B cell (primary cell): ENCODE measurements around the gene CAVIN1. TPM values are rescaled to one million over a fixed set of nuclear protein-coding genes. Genes with fewer than 3 reads are reported as not detected.

ENCODE experiments used
- ATAC-seq: fragments of 200-7000 bp; cut with Tn5 transposase; one replicate; pipeline ENCODE4 v1.10.0; 2021; ENCODE audit warnings: low read depth, mild to moderate bottlenecking, moderate number of reproducible peaks, moderate library complexity
- CTCF ChIA-PET: fragments of 350-600 bp; sonication (Branson Sonifier 250); formaldehyde crosslinking; loops from one replicate; lab custom pipeline; 2021; ENCODE audit warnings: antibody characterized with exemption, inconsistent platforms; lab: Charles Lee
- POLR2A ChIA-PET: fragments of 350-600 bp; sonication (Branson Sonifier 250); formaldehyde crosslinking; loops from one replicate; lab custom pipeline; 2021; ENCODE audit warnings: antibody characterized with exemption; lab: Charles Lee
- DNase-seq: peaks from one replicate; pipeline ENCODE4 v3.0.0; 2013
- H2AFZ ChIP-seq: 2 replicates; pipeline ENCODE4 v1.6.1; 2012; ENCODE audit warnings: mild to moderate bottlenecking, low read depth, low read length; ENCODE audit not compliant: insufficient read depth, poor library complexity, severe bottlenecking
- H3K27ac ChIP-seq, 2 donors: 1 replicate in 1 of 2; 2 replicates in 1 of 2; pipeline ENCODE4 v1.5.1; 2012 to 2013; ENCODE audit warnings: low read length in 2 of 2, mild to moderate bottlenecking in 2 of 2, moderate library complexity in 1 of 2
- H3K27me3 ChIP-seq, 4 experiments: fragments of 200-600 bp in 1 of 4; sonication (generic) in 1 of 4; replicated peaks in 1 of 4; 1 replicate in 2 of 4; 2 replicates in 2 of 4; pipeline versions ENCODE4 v1.6.1 to v1.7.0; 2013 to 2016; ENCODE audit warnings: low read length in 3 of 4, mild to moderate bottlenecking in 2 of 4, mixed read lengths in 1 of 4, moderate library complexity in 1 of 4; ENCODE audit not compliant: insufficient read depth in 4 of 4, control insufficient read depth in 3 of 4; ENCODE audit errors: control extremely low read depth in 1 of 4
- H3K36me3 ChIP-seq, 2 experiments: replicated peaks in 1 of 2; 1 replicate in 1 of 2; 2 replicates in 1 of 2; pipeline versions ENCODE4 v1.6.1 to v1.7.1; 2013; ENCODE audit warnings: low read length in 1 of 2; ENCODE audit not compliant: insufficient read depth in 2 of 2, control insufficient read depth in 1 of 2; ENCODE audit errors: control extremely low read depth in 1 of 2, extremely low read depth in 1 of 2
- H3K4me1 ChIP-seq, 2 donors: fragments of 200-600 bp in 1 of 2; sonication (generic) in 1 of 2; 1 replicate in 1 of 2; 2 replicates in 1 of 2; pipeline versions ENCODE4 v1.5.1 to v1.6.1; 2013 to 2017; ENCODE audit warnings: low read length in 2 of 2; ENCODE audit not compliant: control insufficient read depth in 2 of 2, insufficient read depth in 2 of 2
- H3K4me2 ChIP-seq: replicated peaks from 2 replicates; pipeline ENCODE3; 2012; ENCODE audit warnings: mild to moderate bottlenecking, low read depth, low read length; ENCODE audit not compliant: poor library complexity, severe bottlenecking
- H3K4me3 ChIP-seq, 5 experiments: fragments of 200-600 bp in 1 of 5; sonication (generic) in 1 of 5; 1 replicate in 3 of 5; 2 replicates in 2 of 5; pipeline versions ENCODE4 v1.5.1 to v1.7.0; 2011 to 2016; ENCODE audit warnings: low read length in 4 of 5, mild to moderate bottlenecking in 4 of 5, low read depth in 2 of 5, control low read depth in 1 of 5, moderate library complexity in 1 of 5; ENCODE audit not compliant: insufficient read depth in 1 of 5; ENCODE audit errors: control extremely low read depth in 1 of 5, extremely low read depth in 1 of 5
- H3K79me2 ChIP-seq: fragments of 200-600 bp; sonication (generic); one replicate; pipeline ENCODE4 v1.6.0; 2016; ENCODE audit warnings: low read length; ENCODE audit not compliant: control insufficient read depth, insufficient read depth
- H3K9ac ChIP-seq: fragments of 200-600 bp; sonication (generic); 2 replicates; pipeline ENCODE4 v1.6.1; 2017; ENCODE audit warnings: mild to moderate bottlenecking, low read length, moderate library complexity
- H3K9me3 ChIP-seq, 3 donors: one replicate each; pipeline versions ENCODE4 v1.6.1 to v1.7.1; 2013; ENCODE audit warnings: low read length in 2 of 3; ENCODE audit not compliant: control insufficient read depth in 2 of 3, insufficient read depth in 1 of 3; ENCODE audit errors: control extremely low read depth in 1 of 3
- H4K20me1 ChIP-seq: 2 replicates; pipeline ENCODE4 v1.6.0; 2012; ENCODE audit warnings: mild to moderate bottlenecking, low read length; ENCODE audit not compliant: insufficient read depth, control insufficient read depth, poor library complexity, severe bottlenecking
- H3K27ac Mint-ChIP-seq: one replicate; pipeline ENCODE4 v1.8.0; 2021; ENCODE audit warnings: mixed read lengths
- H3K27me3 Mint-ChIP-seq: one replicate; pipeline ENCODE4 v1.8.0; 2021; ENCODE audit warnings: mixed read lengths
- H3K4me1 Mint-ChIP-seq: one replicate; pipeline ENCODE4 v1.8.0; 2021; ENCODE audit warnings: mixed read lengths
- H3K4me3 Mint-ChIP-seq: one replicate; pipeline ENCODE4 v1.8.0; 2021; ENCODE audit warnings: mixed read lengths
- H3K9me3 Mint-ChIP-seq: one replicate; pipeline ENCODE4 v1.8.0; 2022; ENCODE audit warnings: mixed read lengths; ENCODE audit not compliant: insufficient read depth
- EZH2 ChIP-seq: IDR thresholded peaks from 2 replicates; pipeline ENCODE4 v1.6.1; 2012; ENCODE audit warnings: borderline replicate concordance, low read depth, mild to moderate bottlenecking, moderate library complexity, low read length; ENCODE audit not compliant: insufficient read depth, poor library complexity, severe bottlenecking
- WGBS: methylation state at CpG from one replicate; pipeline ENCODE4 v1.1.5; 2013; ENCODE audit warnings: missing lambda C conversion rate; ENCODE audit not compliant: insufficient coverage; 5-methylcytosine and 5-hydroxymethylcytosine counted together
- intact Hi-C: fragments of 100-400 bp; cut with micrococcal nuclease; formaldehyde crosslinking; loops from one replicate; pipeline ENCODE4 v1.10.0; 2022
- polyA plus RNA-seq: library from polyadenylated mRNA; depleted of rRNA; stranded (reverse); fragments of >200 nt; gene quantifications from 2 replicates; pipeline ENCODE4 v1.2.3, GENCODE V29; 2012
- total RNA-seq, 2 donors: library from RNA; stranded (reverse); fragments of 120-200 nt in 1 of 2; gene quantifications; 1 replicate in 1 of 2; 2 replicates in 1 of 2; pipeline versions ENCODE4 v1.2.3 to v1.2.4, GENCODE V29; 2013 to 2022
- TF ChIP-seq, protein P1 (sequence below): fragments of 200-600 bp; IDR thresholded peaks from one replicate; pipeline ENCODE4 v1.8.0; 2022; ENCODE audit warnings: antibody characterized with exemption, mild to moderate bottlenecking

The CAVIN1 gene
- total and polyA plus RNA-seq, 2 donors (not counting 1 experiment from before 2014, with no cell fraction given) = not detected

- no peak for TF ChIP-seq EZH2
- TF ChIP-seq, protein P1, sequence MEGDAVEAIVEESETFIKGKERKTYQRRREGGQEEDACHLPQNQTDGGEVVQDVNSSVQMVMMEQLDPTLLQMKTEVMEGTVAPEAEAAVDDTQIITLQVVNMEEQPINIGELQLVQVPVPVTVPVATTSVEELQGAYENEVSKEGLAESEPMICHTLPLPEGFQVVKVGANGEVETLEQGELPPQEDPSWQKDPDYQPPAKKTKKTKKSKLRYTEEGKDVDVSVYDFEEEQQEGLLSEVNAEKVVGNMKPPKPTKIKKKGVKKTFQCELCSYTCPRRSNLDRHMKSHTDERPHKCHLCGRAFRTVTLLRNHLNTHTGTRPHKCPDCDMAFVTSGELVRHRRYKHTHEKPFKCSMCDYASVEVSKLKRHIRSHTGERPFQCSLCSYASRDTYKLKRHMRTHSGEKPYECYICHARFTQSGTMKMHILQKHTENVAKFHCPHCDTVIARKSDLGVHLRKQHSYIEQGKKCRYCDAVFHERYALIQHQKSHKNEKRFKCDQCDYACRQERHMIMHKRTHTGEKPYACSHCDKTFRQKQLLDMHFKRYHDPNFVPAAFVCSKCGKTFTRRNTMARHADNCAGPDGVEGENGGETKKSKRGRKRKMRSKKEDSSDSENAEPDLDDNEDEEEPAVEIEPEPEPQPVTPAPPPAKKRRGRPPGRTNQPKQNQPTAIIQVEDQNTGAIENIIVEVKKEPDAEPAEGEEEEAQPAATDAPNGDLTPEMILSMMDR = no peak
- H3K27me3 ChIP-seq = peaks cover 0 to 10% (median 2%) of the 10 kb centered on the region in 4 experiments
- no peak overlapping the region for H3K9ac ChIP-seq
- ATAC-seq = peak; percentile 90
- peak overlapping the region; percentile 38 for H3K27ac Mint-ChIP-seq
- H2AFZ ChIP-seq = no peak overlapping the region
- peaks cover 5% of the 10 kb centered on the region for H3K27me3 Mint-ChIP-seq
- intact Hi-C loops = loop anchor here (1.0 to 5.0 kb wide), 5 partner anchors 19 to 185 kb away; partner anchors contain the start of gene STAT3
- no peak overlapping the region for H3K27ac ChIP-seq
- H3K9me3 ChIP-seq = no peaks in the 10 kb centered on the region
- H3K4me1 ChIP-seq = peaks cover 2 to 16% of the 10 kb centered on the region in 2 donors
- H3K36me3 ChIP-seq = no peaks in the 10 kb centered on the region
- 40% methylated on average over 1 of the region's 2 CpGs for WGBS
- ChIA-PET POLR2A (interaction anchor here (0.5 to 1.0 kb wide), 2 partner anchors 19 to 58 kb away, joined by 4 read pairs; no protein-coding TSS in a partner anchor), CTCF (interaction anchor here (0.6 to 10.7 kb wide), 27 partner anchors 9 to 754 kb away, joined by 3 to 546 read pairs (median 4); partner anchors contain the start of genes KCNH4, RETREG3, STAT3 and TUBG1)
- no peaks in the 10 kb centered on the region for H3K79me2 ChIP-seq
- no peak overlapping the region for H3K4me3 Mint-ChIP-seq
- no peaks in the 10 kb centered on the region for H4K20me1 ChIP-seq
- peaks cover 13% of the 10 kb centered on the region for H3K4me1 Mint-ChIP-seq
- DNase-seq = peak; percentile 72
- no peak overlapping the region for H3K4me2 ChIP-seq
- no peaks in the 10 kb centered on the region for H3K9me3 Mint-ChIP-seq
- no peak overlapping the region for H3K4me3 ChIP-seq
Measured at GRCh38 chr17:42407289-42407836, 15.7 kb downstream of the CAVIN1 start.
